GM23248 (cell line): ENCODE results near the gene FAM110A.

ENCODE experiments used
- EZH2 ChIP-seq: fragments of 200-600 bp; sonication (generic); IDR thresholded peaks from 2 replicates; pipeline ENCODE4 v1.6.1; 2018; ENCODE audit warnings: antibody characterized with exemption, mild to moderate bottlenecking; ENCODE audit not compliant: insufficient read depth, poor library complexity, severe bottlenecking
- EZH2phosphoT487 ChIP-seq: fragments of 200-600 bp; sonication (generic); IDR thresholded peaks from 2 replicates; pipeline ENCODE4 v1.6.1; 2018; ENCODE audit warnings: antibody characterized with exemption, moderate library complexity, mild to moderate bottlenecking, low read depth; ENCODE audit not compliant: insufficient read depth

DNA sequence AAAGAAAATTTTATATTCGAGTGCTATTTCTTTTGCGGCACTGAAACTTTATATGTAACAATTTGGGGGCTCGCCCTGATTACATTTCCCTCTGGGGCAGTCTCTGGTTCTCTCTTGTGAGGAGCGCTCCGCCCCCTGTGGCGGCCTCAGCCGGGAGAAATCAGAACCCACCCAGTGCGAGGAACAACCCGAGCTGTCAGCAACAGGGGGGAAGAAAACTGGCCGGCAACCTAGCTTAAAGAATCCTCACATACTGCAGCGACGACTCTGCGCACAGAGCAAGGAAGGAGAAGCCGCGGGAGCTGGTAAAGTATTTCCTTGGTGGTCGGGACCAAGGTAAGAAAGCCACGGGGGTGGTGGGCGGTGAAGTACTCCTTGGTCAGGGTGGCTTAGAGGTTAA is 41.3 kb upstream of the FAM110A start:
- TF ChIP-seq EZH2 (no peak), EZH2phosphoT487 (no peak)
